K562 (cell line): Measurements from ENCODE around the gene ACSL3. TPM values are rescaled to one million over a fixed set of nuclear protein-coding genes. Genes with fewer than 3 reads are reported as not detected.

ENCODE experiments used
- ATAC-seq: fragments of 200-7000 bp; cut with Tn5 transposase; 3 replicates; pipeline ENCODE4 v1.9.1; 2020; ENCODE audit warnings: moderate library complexity
- BruUV-seq: library from RNA; stranded (reverse); fragments of 400-500 nt; replicated peaks from 2 replicates; lab custom pipeline; 2021; lab: Mats Ljungman, UMichigan
- CTCF ChIA-PET: fragments of 300-600 bp; formaldehyde crosslinking; extraction: SDS; loops from one replicate; lab custom pipeline; 2021; ENCODE audit warnings: low intra/inter-chr PET ratio; lab: Yijun Ruan, JAX
- POLR2A ChIA-PET: fragments of 300-600, 350-650 bp; sonication (Branson Sonifier 250); formaldehyde crosslinking; extraction: SDS; loops from one replicate; lab custom pipeline; 2021; ENCODE audit warnings: antibody characterized with exemption, inconsistent platforms; lab: Yijun Ruan, JAX
- DNase-seq, 4 experiments: peaks; one replicate each; pipeline versions ENCODE4 v3.0.0 to v3.0.0-alpha.2; 2011 to 2018; ENCODE audit warnings: low spot score in 3 of 4, mixed read lengths in 3 of 4; ENCODE audit errors: extremely low read depth in 1 of 4
- FAIRE-seq: peaks from 2 replicates; lab custom pipeline; 2011; peaks lifted over from hg19 to GRCh38; lab: Jason Lieb, UNC
- H2AFZ ChIP-seq: 2 replicates; pipeline ENCODE4 v1.6.0; 2011; ENCODE audit warnings: low read depth, low read length, control low read depth, inconsistent platforms
- H3K27ac ChIP-seq: fragments of 200-600 bp; 3 replicates; pipeline ENCODE4 v1.8.0; 2011; ENCODE audit warnings: low read depth, mild to moderate bottlenecking, control low read depth, inconsistent platforms, low read length, moderate library complexity, mixed read lengths; ENCODE audit errors: extremely low read depth
- H3K27me3 ChIP-seq, 2 experiments: fragments of 300-600 bp in 1 of 2; 2 replicates in 1 of 2; 3 replicates in 1 of 2; pipeline versions ENCODE4 v1.6.0 to v1.8.0; 2011; ENCODE audit warnings: inconsistent platforms in 2 of 2, low read length in 2 of 2, mild to moderate bottlenecking in 1 of 2, mixed read lengths in 1 of 2, moderate library complexity in 1 of 2; ENCODE audit not compliant: control insufficient read depth in 2 of 2, insufficient read depth in 2 of 2
- H3K36me3 ChIP-seq: fragments of 300-600 bp; 3 replicates; pipeline ENCODE4 v1.8.0; 2011; ENCODE audit warnings: mild to moderate bottlenecking, low read length, inconsistent platforms; ENCODE audit not compliant: control insufficient read depth, insufficient read depth
- H3K4me1 ChIP-seq, 2 experiments: fragments of 200-600 bp in 1 of 2; replicated peaks in 1 of 2; 2 replicates in 1 of 2; 3 replicates in 1 of 2; pipeline versions ENCODE4 v1.5.1 to v1.8.0; 2011; ENCODE audit warnings: inconsistent platforms in 2 of 2, low read length in 2 of 2, mild to moderate bottlenecking in 1 of 2, mixed read lengths in 1 of 2, moderate library complexity in 1 of 2; ENCODE audit not compliant: control insufficient read depth in 2 of 2, insufficient read depth in 2 of 2
- H3K4me2 ChIP-seq: 2 replicates; pipeline ENCODE4 v1.6.1; 2011; ENCODE audit warnings: low read length, control low read depth, inconsistent platforms, mixed read lengths; ENCODE audit not compliant: insufficient read depth
- H3K4me3 ChIP-seq: fragments of 200-600 bp; sonication (generic), shearing (Covaris generic); 2 replicates; pipeline ENCODE4 v1.5.1; 2016; ENCODE audit warnings: control low read depth, inconsistent platforms
- H3K79me2 ChIP-seq: fragments of 200-600 bp; 3 replicates; pipeline ENCODE4 v1.8.0; 2011; ENCODE audit warnings: low read length, inconsistent platforms; ENCODE audit not compliant: control insufficient read depth, insufficient read depth
- H3K9ac ChIP-seq, 2 experiments: 2 replicates each; pipeline versions ENCODE4 v1.6.0 to v1.6.1; 2011; ENCODE audit warnings: low read depth in 2 of 2, low read length in 2 of 2, control low read depth in 1 of 2, inconsistent platforms in 1 of 2, mild to moderate bottlenecking in 1 of 2, mixed read lengths in 1 of 2; ENCODE audit not compliant: insufficient read depth in 1 of 2
- H3K9me1 ChIP-seq: one replicate; pipeline ENCODE4 v1.6.0; 2011; ENCODE audit warnings: inconsistent platforms, mild to moderate bottlenecking, low read length, moderate library complexity; ENCODE audit not compliant: control insufficient read depth, insufficient read depth
- H3K9me3 ChIP-seq: replicated peaks from 2 replicates; pipeline ENCODE4 v1.5.1; 2011; ENCODE audit warnings: low read depth, low read length, inconsistent platforms; ENCODE audit not compliant: control insufficient read depth, insufficient read depth
- H4K20me1 ChIP-seq: replicated peaks from 2 replicates; pipeline ENCODE4 v1.6.1; 2011; ENCODE audit warnings: low read length, inconsistent platforms, mixed read lengths; ENCODE audit not compliant: control insufficient read depth, insufficient read depth
- CBFA2T3 ChIP-seq: fragments of 450-650 bp; IDR thresholded peaks from 2 replicates; pipeline ENCODE4 v1.6.1; 2017
- CBX2 ChIP-seq: fragments of 200-600 bp; sonication (generic); IDR thresholded peaks from one replicate; pipeline ENCODE4 v1.6.1; 2012; ENCODE audit warnings: mild to moderate bottlenecking, low read length, inconsistent platforms; ENCODE audit not compliant: insufficient read depth, poor library complexity, severe bottlenecking
- FOSL1 ChIP-seq: fragments of 200-800 bp; sonication (Bioruptor generic); conservative IDR thresholded peaks from 2 replicates; pipeline ENCODE4 v1.6.1; 2016; ENCODE audit warnings: missing genetic modification characterization, missing compliant biosample characterization
- MAFG ChIP-seq: fragments of 450-650 bp; conservative IDR thresholded peaks from 2 replicates; pipeline ENCODE4 v1.6.1; 2016; ENCODE audit warnings: missing genetic modification characterization, missing compliant biosample characterization
- MAFK ChIP-seq: IDR thresholded peaks from 2 replicates; pipeline ENCODE4 v1.6.1; 2011; ENCODE audit warnings: low read length, improper control_type of control experiment
- NFIC ChIP-seq: fragments of 450-650 bp; IDR thresholded peaks from 2 replicates; pipeline ENCODE4 v1.6.1; 2017; ENCODE audit warnings: mild to moderate bottlenecking, inconsistent platforms
- OTX1 ChIP-seq: fragments of 450-650 bp; formaldehyde crosslinking; IDR thresholded peaks from 2 replicates; pipeline ENCODE4 v1.4.0; 2022; ENCODE audit warnings: mild to moderate bottlenecking
- SMARCA4 ChIP-seq: fragments of 450-650 bp; IDR thresholded peaks from 2 replicates; pipeline ENCODE4 v1.6.1; 2016
- TEAD2 ChIP-seq: fragments of 450-650 bp; IDR thresholded peaks from 2 replicates; pipeline ENCODE4 v1.6.1; 2016; ENCODE audit warnings: missing genetic modification characterization, control low read depth, missing compliant biosample characterization
- ZBTB40 ChIP-seq, 2 experiments: fragments of 450-650 bp in 1 of 2; sonication (generic) in 1 of 2; formaldehyde crosslinking in 1 of 2; IDR thresholded peaks; 2 replicates each; pipeline versions ENCODE4 v1.7.1 to v1.9.0; 2016 to 2022; ENCODE audit warnings: inconsistent platforms in 1 of 2, mild to moderate bottlenecking in 1 of 2, missing genetic modification reagents in 1 of 2
- ZNF316 ChIP-seq: fragments of 450-650 bp; IDR thresholded peaks from 2 replicates; pipeline ENCODE4 v1.6.1; 2016
- WGBS: fragments of 100-300 bp; shearing (Covaris generic); methylation state at CpG from one replicate; pipeline ENCODE4 v1.1.6; 2016; ENCODE audit warnings: low coverage, mixed read lengths; ENCODE audit not compliant: insufficient coverage; ENCODE audit errors: missing lambda C conversion rate; 5-methylcytosine and 5-hydroxymethylcytosine counted together
- in situ Hi-C: fragments of 300-500 bp; cut with MboI; formaldehyde crosslinking; loops from 4 replicates; pipeline ENCODE4 v1.15.0; 2018; ENCODE audit warnings: inconsistent platforms, mixed read lengths
- intact Hi-C: fragments of 100-400 bp; cut with micrococcal nuclease; formaldehyde crosslinking; loops from 2 replicates; pipeline ENCODE4 v1.14.2; 2022
- polyA plus RNA-seq, 8 experiments: library from polyadenylated mRNA; depleted of rRNA in 4 of 8; stranded (reverse) in 5 of 8; unstranded in 3 of 8; fragments of >200 nt; fragmentation: Nextera tagmentation in 2 of 8; fragmentation: Illumina TruSeq in 1 of 8; extraction: Ambion mirVana in 2 of 8; extraction: Trizol in 1 of 8; gene quantifications; 2 replicates each; pipeline versions ENCODE4 v1.2.1 to v1.2.3, GENCODE V29; 2011 to 2014; ENCODE audit warnings: inconsistent platforms in 1 of 8, missing spikeins in 1 of 8
- total RNA-seq, 7 experiments: library from RNA; depleted of rRNA in 6 of 7; stranded (reverse); fragments of >200 nt in 6 of 7; fragmentation: Illumina TruSeq in 2 of 7; extraction: Trizol in 2 of 7; gene quantifications; 2 replicates each; pipeline versions ENCODE4 v1.2.1 to v1.2.3, GENCODE V29; 2011 to 2021; ENCODE audit warnings: low replicate concordance in 1 of 7

ACSL3 gene
- total and polyA plus RNA-seq, 9 of the 15 experiments (the other 6 are each of a cell fraction or from before 2014, with no cell fraction given): 21.3 to 123 (median 85.2) TPM

- no peaks in the 10 kb centered on the region for H3K79me2 ChIP-seq
- H3K27ac ChIP-seq: no peak overlapping the region
- peak; percentile 69 for FAIRE-seq
- ChIA-PET POLR2A (interaction anchor here (0.6 to 1.3 kb wide), 2 partner anchors 9 to 13 kb away, joined by 3 to 4 read pairs; no protein-coding TSS in a partner anchor), CTCF (no interaction called here)
- H3K9me3 ChIP-seq: no peaks in the 10 kb centered on the region
- H3K9me1 ChIP-seq: no peaks in the 10 kb centered on the region
- no peaks in the 10 kb centered on the region for H3K27me3 ChIP-seq
- no peaks in the 10 kb centered on the region for H4K20me1 ChIP-seq
- peak; percentile 25; the same call in 1 of the 3 replicates for ATAC-seq
- no peak overlapping the region; the same call in 1 of the 2 replicates for H3K4me2 ChIP-seq
- in situ Hi-C loops (no loop called here), intact Hi-C loops (no loop called here)
- no peak overlapping the region for H3K4me3 ChIP-seq
- no peak overlapping the region for H3K9ac ChIP-seq
- peaks cover 4 to 8% of the 10 kb centered on the region in 2 experiments; a peak in 3 of 5 replicates for H3K4me1 ChIP-seq
- WGBS: 11% methylated on average over 4 of the region's 6 CpGs
- H3K36me3 ChIP-seq: no peaks in the 10 kb centered on the region
- no TSS peak for BruUV-seq
- peak overlapping the region; percentile 66 for H2AFZ ChIP-seq
- peak in 1 of 4 experiments; percentile 42 for DNase-seq
- TF ChIP-seq FOSL1 (tag) (peak; percentile 88), MAFK (peak; percentile 35; the same call in 1 of the 2 replicates), NFIC (no peak), CBFA2T3 (no peak), TEAD2 (no peak), CBX2 (no peak), ZNF316 (peak; percentile 73), ZBTB40 (IDR thresholded peaks at IDR 0.05) (no peak), ZBTB40 (CRISPR knock-in tag; IDR thresholded peaks at IDR 0.05) (no peak), SMARCA4 (peak; percentile 27; the same call in 1 of the 2 replicates), OTX1 (no peak), MAFG (tag) (peak; percentile 51)
Measured at GRCh38 chr2:222844323-222844722, 16.5 kb upstream of the ACSL3 start.
